ENCODE results near the gene CHDH. TPM values are rescaled to one million over a fixed set of nuclear protein-coding genes. Genes with fewer than 3 reads are reported as not detected.

Gene CHDH
- total RNA-seq, 2 experiments from 2014 or later = 0.31 to 0.60 TPM

- no peaks in the 10 kb centered on the region for H3K4me1 ChIP-seq (ENCODE audit: insufficient read depth, low read length)
- Mint-ChIP-seq H3K27me3 (peaks cover 13% of the 10 kb centered on the region), H3K36me3 (ENCODE audit: low read depth) (no peaks in the 10 kb centered on the region), H3K4me3 (no peak overlapping the region), H3K9me3 (no peaks in the 10 kb centered on the region), H3K4me1 (ENCODE audit: low read depth) (no peaks in the 10 kb centered on the region), H3K27ac (no peak overlapping the region)
- intact Hi-C loops (cut with DNase I, micrococcal nuclease) = no loop called here
- H3K9me3 ChIP-seq (ENCODE audit: control insufficient read depth in 1 of 2, insufficient read depth in 1 of 2, low read length in 2 of 2) = no peaks in the 10 kb centered on the region
- ATAC-seq (ENCODE audit: poor library complexity) (no peak), DNase-seq (no peak)
- H3K27ac ChIP-seq (ENCODE audit: low read depth in 1 of 2, low read length in 2 of 2) = no peak overlapping the region
- no peaks in the 10 kb centered on the region for H3K27me3 ChIP-seq (ENCODE audit: control insufficient read depth in 1 of 2, insufficient read depth in 2 of 2, low read length in 2 of 2)
- no peak for TF ChIP-seq CTCF (IDR thresholded peaks at IDR 0.05)
- no peaks in the 10 kb centered on the region for H3K36me3 ChIP-seq (ENCODE audit: insufficient read depth, low read length)
- ChIA-PET CTCF (no interaction called here), POLR2A (no interaction called here)
- H3K4me3 ChIP-seq (ENCODE audit: low read length) = no peak overlapping the region
These were observed 42.9 kb downstream of the CHDH start for GRCh38 chr3:53803124-53803815.

GRCh38 chr3:53802256-53802880 lies 43.9 kb downstream of the CHDH start:
- no peak overlapping the region for H3K4me3 ChIP-seq (ENCODE audit: low read length)
- no peak for ATAC-seq (ENCODE audit: poor library complexity)
- no peak overlapping the region for H3K27ac ChIP-seq (ENCODE audit: low read depth in 1 of 2, low read length in 2 of 2)
- ChIA-PET CTCF (no interaction called here), POLR2A (no interaction called here)
- Mint-ChIP-seq H3K36me3 (ENCODE audit: low read depth) (no peaks in the 10 kb centered on the region), H3K27ac (no peak overlapping the region), H3K4me1 (ENCODE audit: low read depth) (no peaks in the 10 kb centered on the region), H3K4me3 (no peak overlapping the region), H3K9me3 (no peaks in the 10 kb centered on the region), H3K27me3 (peaks cover 13% of the 10 kb centered on the region)
- no peaks in the 10 kb centered on the region for H3K27me3 ChIP-seq (ENCODE audit: control insufficient read depth in 1 of 2, insufficient read depth in 2 of 2, low read length in 2 of 2)
- no peaks in the 10 kb centered on the region for H3K4me1 ChIP-seq (ENCODE audit: insufficient read depth, low read length)
- no peak for TF ChIP-seq CTCF (IDR thresholded peaks at IDR 0.05)
- intact Hi-C loops (cut with DNase I, micrococcal nuclease) = no loop called here
- H3K36me3 ChIP-seq (ENCODE audit: insufficient read depth, low read length) = no peaks in the 10 kb centered on the region
- no peak for DNase-seq
- H3K9me3 ChIP-seq (ENCODE audit: control insufficient read depth in 1 of 2, insufficient read depth in 1 of 2, low read length in 2 of 2) = no peaks in the 10 kb centered on the region

GRCh38 chr3:53801319-53801718 lies 44.9 kb downstream of the CHDH start:
- H3K27me3 Mint-ChIP-seq = peaks cover 9% of the 10 kb centered on the region
- ATAC-seq (ENCODE audit: poor library complexity) (no peak), DNase-seq (no peak)
- H3K27ac ChIP-seq (ENCODE audit: low read depth in 1 of 2, low read length in 2 of 2) = no peak overlapping the region
- intact Hi-C loops (cut with DNase I, micrococcal nuclease) = no loop called here
- no peaks in the 10 kb centered on the region for H3K9me3 Mint-ChIP-seq
- no peak overlapping the region for H3K27ac Mint-ChIP-seq
- H3K36me3 ChIP-seq (ENCODE audit: insufficient read depth, low read length) = no peaks in the 10 kb centered on the region
- ChIA-PET CTCF (no interaction called here), POLR2A (no interaction called here)
- no peaks in the 10 kb centered on the region for H3K27me3 ChIP-seq (ENCODE audit: control insufficient read depth in 1 of 2, insufficient read depth in 2 of 2, low read length in 2 of 2)
- H3K36me3 Mint-ChIP-seq (ENCODE audit: low read depth) = no peaks in the 10 kb centered on the region
- H3K4me3 Mint-ChIP-seq = no peak overlapping the region
- H3K4me1 ChIP-seq (ENCODE audit: insufficient read depth, low read length) = no peaks in the 10 kb centered on the region
- no peaks in the 10 kb centered on the region for H3K9me3 ChIP-seq (ENCODE audit: control insufficient read depth in 1 of 2, insufficient read depth in 1 of 2, low read length in 2 of 2)
- TF ChIP-seq CTCF (IDR thresholded peaks at IDR 0.05) = no peak
- no peaks in the 10 kb centered on the region for H3K4me1 Mint-ChIP-seq (ENCODE audit: low read depth)
- H3K4me3 ChIP-seq (ENCODE audit: low read length) = no peak overlapping the region

Data from CD4-positive, alpha-beta T cell (primary cell).